Lung (tissue), 12 donors: Measurements from ENCODE around the gene UGCG. TPM values are rescaled to one million over a fixed set of nuclear protein-coding genes. Genes with fewer than 3 reads are reported as not detected.
"Not testable (repeated sequence)": the region's sequence is repeated elsewhere in the genome, so short reads cannot be mapped to it uniquely, and the experiment has no call there.

Experiments used
- ATAC-seq: fragments of 200-7000 bp; cut with Tn5 transposase; one replicate; pipeline ENCODE4 v1.9.1; 2020; ENCODE audit warnings: moderate number of reproducible peaks; ENCODE audit not compliant: insufficient read depth, low FRiP score
- DNase-seq, 3 donors: peaks; one replicate each; pipeline ENCODE4 v3.0.0-alpha.2; 2013 to 2017
- H3K27ac ChIP-seq, 2 donors: one replicate each; pipeline ENCODE4 v1.5.1; 2013; ENCODE audit warnings: mild to moderate bottlenecking in 2 of 2, moderate library complexity in 2 of 2, control low read depth in 1 of 2, inconsistent platforms in 1 of 2, low read depth in 1 of 2, low read length in 1 of 2
- H3K27me3 ChIP-seq, 3 donors: one replicate each; pipeline ENCODE4 v1.5.1; 2013; ENCODE audit warnings: low read length in 2 of 3; ENCODE audit not compliant: control insufficient read depth in 3 of 3, insufficient read depth in 3 of 3
- H3K36me3 ChIP-seq, 4 donors: one replicate each; pipeline ENCODE4 v1.5.1; 2013; ENCODE audit warnings: low read length in 4 of 4, mild to moderate bottlenecking in 1 of 4, moderate library complexity in 1 of 4; ENCODE audit not compliant: control insufficient read depth in 4 of 4, insufficient read depth in 4 of 4
- H3K4me1 ChIP-seq, 5 donors: one replicate each; pipeline ENCODE4 v1.5.1; 2013; ENCODE audit warnings: low read length in 5 of 5, mild to moderate bottlenecking in 2 of 5, moderate library complexity in 1 of 5; ENCODE audit not compliant: control insufficient read depth in 5 of 5, insufficient read depth in 5 of 5
- H3K4me3 ChIP-seq: one replicate; pipeline ENCODE4 v1.5.1; 2013; ENCODE audit warnings: mild to moderate bottlenecking, control low read depth, moderate library complexity
- H3K9ac ChIP-seq, 2 donors: one replicate each; pipeline ENCODE4 v1.5.1; 2013; ENCODE audit warnings: low read length in 2 of 2, control low read depth in 1 of 2; ENCODE audit not compliant: insufficient read depth in 1 of 2
- H3K9me3 ChIP-seq, 4 donors: one replicate each; pipeline ENCODE4 v1.5.1; 2013; ENCODE audit warnings: low read length in 3 of 4, mild to moderate bottlenecking in 1 of 4, moderate library complexity in 1 of 4; ENCODE audit not compliant: control insufficient read depth in 4 of 4, insufficient read depth in 3 of 4
- WGBS, 2 donors: extraction: QIAGEN DNeasy Blood & Tissue Kit; methylation state at CpG; one replicate each; pipeline ENCODE4 v1.1.7; 2013; 5-methylcytosine and 5-hydroxymethylcytosine counted together
- polyA plus RNA-seq, 2 donors: library from polyadenylated mRNA; stranded (reverse); fragments of 200-250 nt; gene quantifications; one replicate each; pipeline ENCODE4 v1.2.1, GENCODE V29; 2013
- total RNA-seq, 2 donors: library from RNA; depleted of rRNA in 1 of 2; stranded (reverse); fragments of >200 nt in 1 of 2; gene quantifications; one replicate each; pipeline ENCODE4 v1.2.1, GENCODE V29; 2014 to 2021
- TF ChIP-seq, protein P1 (sequence below): IDR thresholded peaks from 2 replicates; pipeline ENCODE4 v1.5.1; 2012; ENCODE audit warnings: mild to moderate bottlenecking; ENCODE audit errors: control extremely low read depth, extremely low read depth
- donor health status: control.
- donor health status: control.
- donor health status: Bipolar disorder and iron deficiency.
- donor health status: healthy.
- donor health status: DM: yes; HTN: yes; CAD: no.

UGCG gene
- total and polyA plus RNA-seq, 4 donors, result 32.2 to 157 (median 37.5) TPM

DNA sequence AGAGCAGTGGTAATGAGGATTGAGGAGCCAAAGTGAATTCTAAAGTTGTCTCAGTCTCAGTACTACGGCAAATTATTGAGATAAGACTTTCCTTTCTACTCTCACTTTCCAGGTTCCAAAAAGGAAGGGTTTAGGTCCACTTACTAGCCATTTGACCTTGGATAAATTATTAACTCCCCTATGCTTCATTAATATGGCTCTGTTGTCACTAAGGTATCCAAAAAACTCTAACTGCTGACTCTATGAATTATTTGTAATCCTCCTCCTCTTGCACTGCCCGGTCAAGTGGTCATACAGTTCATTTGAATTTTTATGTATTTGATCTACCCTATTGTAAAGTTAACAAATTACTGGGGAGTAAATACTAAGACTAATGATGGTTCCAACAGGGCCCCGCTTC is 17.7 kb upstream of the UGCG start:
- Histone ChIP-seq H3K27me3 (no peaks in the 10 kb centered on the region), H3K4me3 (no peak overlapping the region), H3K9ac (no peak overlapping the region), H3K27ac (no peak overlapping the region), H3K9me3 (no peaks in the 10 kb centered on the region), H3K4me1 (no peaks in the 10 kb centered on the region), H3K36me3 (no peaks in the 10 kb centered on the region)
- WGBS, 2 donors, result 64 to 89% methylated on average over 3 of the region's 3 CpGs
- ATAC-seq (no peak), DNase-seq (no peak)
- TF ChIP-seq, protein P1, sequence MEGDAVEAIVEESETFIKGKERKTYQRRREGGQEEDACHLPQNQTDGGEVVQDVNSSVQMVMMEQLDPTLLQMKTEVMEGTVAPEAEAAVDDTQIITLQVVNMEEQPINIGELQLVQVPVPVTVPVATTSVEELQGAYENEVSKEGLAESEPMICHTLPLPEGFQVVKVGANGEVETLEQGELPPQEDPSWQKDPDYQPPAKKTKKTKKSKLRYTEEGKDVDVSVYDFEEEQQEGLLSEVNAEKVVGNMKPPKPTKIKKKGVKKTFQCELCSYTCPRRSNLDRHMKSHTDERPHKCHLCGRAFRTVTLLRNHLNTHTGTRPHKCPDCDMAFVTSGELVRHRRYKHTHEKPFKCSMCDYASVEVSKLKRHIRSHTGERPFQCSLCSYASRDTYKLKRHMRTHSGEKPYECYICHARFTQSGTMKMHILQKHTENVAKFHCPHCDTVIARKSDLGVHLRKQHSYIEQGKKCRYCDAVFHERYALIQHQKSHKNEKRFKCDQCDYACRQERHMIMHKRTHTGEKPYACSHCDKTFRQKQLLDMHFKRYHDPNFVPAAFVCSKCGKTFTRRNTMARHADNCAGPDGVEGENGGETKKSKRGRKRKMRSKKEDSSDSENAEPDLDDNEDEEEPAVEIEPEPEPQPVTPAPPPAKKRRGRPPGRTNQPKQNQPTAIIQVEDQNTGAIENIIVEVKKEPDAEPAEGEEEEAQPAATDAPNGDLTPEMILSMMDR, result no peak

DNA sequence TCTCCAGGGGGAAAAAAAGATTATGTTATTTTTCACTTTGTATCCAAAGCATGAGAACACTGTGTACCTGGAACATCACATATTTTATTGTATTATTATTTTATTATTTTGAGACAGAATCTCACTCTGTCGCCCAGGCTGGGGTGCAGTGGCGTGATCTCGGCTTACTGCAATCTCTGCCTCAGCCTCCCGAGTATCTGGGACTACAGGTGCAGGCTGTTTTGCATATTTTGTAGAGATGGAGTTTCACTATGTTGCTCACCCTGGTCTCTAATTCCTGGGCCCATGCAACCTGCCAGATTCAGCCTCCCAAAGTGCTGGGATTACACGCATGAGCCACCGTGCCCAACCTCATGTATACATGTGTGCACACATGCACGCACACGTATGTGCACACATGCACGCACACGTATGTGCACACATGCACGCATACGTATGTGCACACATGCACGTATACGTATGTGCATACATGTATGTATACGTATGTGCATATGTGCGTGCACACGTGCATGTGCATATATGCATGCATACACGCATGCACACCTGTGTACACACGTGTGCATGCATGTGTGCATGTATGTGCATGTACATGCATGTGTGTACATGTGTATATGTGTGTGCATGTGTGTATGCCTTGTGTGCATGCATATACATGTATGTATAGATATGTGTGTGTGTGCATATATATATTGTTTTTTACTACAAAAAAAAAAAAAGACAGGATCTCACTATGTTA is 9.5 kb upstream of the UGCG start:
- Histone ChIP-seq H3K27ac (no peak overlapping the region), H3K4me1 (no peaks in the 10 kb centered on the region), H3K27me3 (no peaks in the 10 kb centered on the region), H3K4me3 (no peak overlapping the region), H3K9ac (no peak overlapping the region), H3K9me3 (no peaks in the 10 kb centered on the region), H3K36me3 (peaks cover 0 to 2% (median 0%) of the 10 kb centered on the region in 4 donors)
- WGBS, 2 donors, result 90 to 96% methylated on average over 19 of the region's 19 CpGs
- no peak for ATAC-seq
- TF ChIP-seq, protein P1, result no peak
- DNase-seq, result no peak

DNA sequence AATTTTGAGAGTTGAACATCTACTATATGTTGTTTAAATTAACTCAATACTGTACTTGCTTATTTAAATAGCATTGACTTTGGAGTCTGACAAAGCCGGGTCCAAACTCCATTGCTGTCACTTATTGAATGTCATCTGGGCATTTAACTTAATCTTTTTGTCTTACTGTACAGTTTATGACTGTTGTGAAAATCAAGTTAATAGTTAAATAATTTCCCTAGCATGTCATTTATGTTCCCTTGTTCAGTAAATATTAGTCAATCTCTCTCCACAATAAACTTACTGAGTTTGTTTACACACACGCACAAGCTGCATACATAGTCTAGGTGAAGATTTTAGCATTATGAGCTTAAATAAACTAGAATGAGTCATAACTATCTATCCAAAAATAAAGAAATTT is 6.3 kb upstream of the UGCG start:
- no peaks in the 10 kb centered on the region for H3K27me3 ChIP-seq
- DNase-seq (no peak), ATAC-seq (no peak)
- H3K4me1 ChIP-seq, result no peaks in the 10 kb centered on the region
- no peak overlapping the region for H3K4me3 ChIP-seq
- H3K27ac ChIP-seq, result no peak overlapping the region
- H3K36me3 ChIP-seq, result peaks cover 0 to 2% (median 0%) of the 10 kb centered on the region in 4 donors
- no peaks in the 10 kb centered on the region for H3K9me3 ChIP-seq
- H3K9ac ChIP-seq, result no peak overlapping the region
- TF ChIP-seq, protein P1, result no peak
- 89 to 93% methylated on average over 2 of the region's 2 CpGs for WGBS, 2 donors

DNA sequence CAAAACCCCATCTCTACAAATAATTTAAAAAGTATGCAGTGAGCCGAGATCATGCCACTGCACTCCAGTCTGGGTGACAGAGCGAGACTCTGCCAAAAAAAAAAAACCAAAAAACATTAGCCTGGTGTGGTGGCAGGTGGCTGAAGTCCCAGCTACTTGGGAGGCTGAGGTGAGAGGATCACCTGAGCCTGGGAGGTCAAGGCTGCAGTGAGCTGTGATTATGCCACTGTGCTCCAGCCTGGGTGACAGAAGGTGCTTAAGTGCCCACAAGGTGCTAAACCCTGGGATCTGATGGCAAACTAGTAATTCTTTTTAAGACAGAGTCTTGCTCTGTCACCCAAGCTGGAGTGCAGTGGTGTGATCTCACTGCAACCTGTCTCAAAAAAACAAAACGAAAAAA is 5.7 kb upstream of the UGCG start:
- not testable (repeated sequence) for H3K27ac ChIP-seq, H3K27me3 ChIP-seq, H3K4me3 ChIP-seq, ATAC-seq, H3K36me3 ChIP-seq, DNase-seq, H3K9me3 ChIP-seq, H3K4me1 ChIP-seq, H3K9ac ChIP-seq
- 98% methylated on average over 3 of the region's 3 CpGs for WGBS, 2 donors
